GM06990 (cell line): Measurements from ENCODE around the gene DNAJC9.

Experiments used
- DNase-seq: peaks from one replicate; pipeline ENCODE4 v3.0.0-alpha.2; 2011; ENCODE audit not compliant: insufficient read length; ENCODE audit errors: extremely low read depth
- H3K27me3 ChIP-seq: replicated peaks from 2 replicates; pipeline ENCODE4 v1.6.0; 2011; ENCODE audit warnings: low read length; ENCODE audit not compliant: control insufficient read depth, insufficient read depth
- H3K36me3 ChIP-seq: 2 replicates; pipeline ENCODE4 v1.5.1; 2011; ENCODE audit warnings: low read length; ENCODE audit not compliant: control insufficient read depth, insufficient read depth
- H3K4me3 ChIP-seq: replicated peaks from 2 replicates; pipeline ENCODE4 v1.5.1; 2011; ENCODE audit warnings: low read depth, mild to moderate bottlenecking, control low read depth, low read length
- TF ChIP-seq, protein P1 (sequence below): IDR thresholded peaks from 2 replicates; pipeline ENCODE4 v1.5.1; 2011; ENCODE audit warnings: low read length, control low read depth, mild to moderate bottlenecking, inconsistent platforms; ENCODE audit not compliant: insufficient read depth, poor library complexity, severe bottlenecking

Gene DNAJC9

GRCh38 chr10:73233883-73234282, 13.2 kb downstream of the DNAJC9 start:
- Histone ChIP-seq H3K4me3 (no peak overlapping the region), H3K27me3 (no peaks in the 10 kb centered on the region), H3K36me3 (peaks cover 6% of the 10 kb centered on the region)
- TF ChIP-seq, protein P1, sequence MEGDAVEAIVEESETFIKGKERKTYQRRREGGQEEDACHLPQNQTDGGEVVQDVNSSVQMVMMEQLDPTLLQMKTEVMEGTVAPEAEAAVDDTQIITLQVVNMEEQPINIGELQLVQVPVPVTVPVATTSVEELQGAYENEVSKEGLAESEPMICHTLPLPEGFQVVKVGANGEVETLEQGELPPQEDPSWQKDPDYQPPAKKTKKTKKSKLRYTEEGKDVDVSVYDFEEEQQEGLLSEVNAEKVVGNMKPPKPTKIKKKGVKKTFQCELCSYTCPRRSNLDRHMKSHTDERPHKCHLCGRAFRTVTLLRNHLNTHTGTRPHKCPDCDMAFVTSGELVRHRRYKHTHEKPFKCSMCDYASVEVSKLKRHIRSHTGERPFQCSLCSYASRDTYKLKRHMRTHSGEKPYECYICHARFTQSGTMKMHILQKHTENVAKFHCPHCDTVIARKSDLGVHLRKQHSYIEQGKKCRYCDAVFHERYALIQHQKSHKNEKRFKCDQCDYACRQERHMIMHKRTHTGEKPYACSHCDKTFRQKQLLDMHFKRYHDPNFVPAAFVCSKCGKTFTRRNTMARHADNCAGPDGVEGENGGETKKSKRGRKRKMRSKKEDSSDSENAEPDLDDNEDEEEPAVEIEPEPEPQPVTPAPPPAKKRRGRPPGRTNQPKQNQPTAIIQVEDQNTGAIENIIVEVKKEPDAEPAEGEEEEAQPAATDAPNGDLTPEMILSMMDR: no peak
- no peak for DNase-seq

DNA sequence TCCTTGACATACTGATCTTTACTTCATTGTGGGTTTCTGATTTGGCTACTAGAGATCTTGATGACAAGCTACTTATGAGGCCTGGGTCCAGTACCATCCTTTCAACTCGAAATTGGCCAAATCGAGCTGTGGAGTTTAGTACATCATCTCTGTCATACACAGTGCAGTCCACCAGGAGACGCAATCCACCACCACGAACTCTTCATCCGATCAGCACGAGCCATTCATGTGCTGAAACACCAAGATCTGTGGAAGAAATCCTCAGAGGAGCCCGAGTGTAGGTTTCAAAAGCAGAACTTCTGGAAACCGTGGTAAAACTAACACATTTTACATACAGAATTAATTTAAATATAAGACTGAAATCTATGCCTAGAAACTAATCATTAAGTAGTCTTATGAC, 14.2 kb downstream of the DNAJC9 start:
- TF ChIP-seq, protein P1: no peak
- Histone ChIP-seq H3K4me3 (no peak overlapping the region), H3K36me3 (peaks cover 5% of the 10 kb centered on the region), H3K27me3 (no peaks in the 10 kb centered on the region)
- DNase-seq: no peak

GRCh38 chr10:73229567-73229966, 17.5 kb downstream of the DNAJC9 start:
- TF ChIP-seq, protein P1: no peak
- Histone ChIP-seq H3K36me3 (peaks cover 3% of the 10 kb centered on the region), H3K4me3 (no peak overlapping the region), H3K27me3 (no peaks in the 10 kb centered on the region)
- no peak for DNase-seq

GRCh38 chr10:73228247-73228646, 18.8 kb downstream of the DNAJC9 start:
- H3K4me3 ChIP-seq: no peak overlapping the region
- DNase-seq: no peak

DNA sequence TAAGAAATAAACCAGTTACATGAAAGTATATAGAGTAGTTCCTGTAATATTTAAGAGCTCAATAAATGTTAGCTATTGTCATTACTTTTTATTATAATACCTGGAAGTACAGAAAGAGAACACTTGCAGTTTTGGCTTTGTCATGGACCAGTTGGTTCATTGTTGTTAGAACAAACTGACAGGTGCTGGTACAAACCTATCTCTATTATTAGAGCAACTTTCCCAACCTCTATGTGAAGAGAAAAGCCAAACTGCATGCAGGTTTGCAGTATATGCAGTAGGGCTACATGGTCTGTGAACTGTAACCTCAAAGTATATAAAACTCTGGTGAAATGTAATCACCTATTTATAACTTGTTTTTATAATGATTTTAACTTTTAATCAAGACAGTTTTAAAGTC, 20.4 kb downstream of the DNAJC9 start:
- Histone ChIP-seq H3K27me3 (no peaks in the 10 kb centered on the region), H3K4me3 (no peak overlapping the region), H3K36me3 (no peaks in the 10 kb centered on the region)
- TF ChIP-seq, protein P1: no peak
- DNase-seq: no peak

More at GRCh38 chr10:73228247-73228646, 18.8 kb downstream of the DNAJC9 start:
- Histone ChIP-seq H3K36me3 (peaks cover 3% of the 10 kb centered on the region), H3K27me3 (no peaks in the 10 kb centered on the region)
- TF ChIP-seq, protein P1: no peak

DNA sequence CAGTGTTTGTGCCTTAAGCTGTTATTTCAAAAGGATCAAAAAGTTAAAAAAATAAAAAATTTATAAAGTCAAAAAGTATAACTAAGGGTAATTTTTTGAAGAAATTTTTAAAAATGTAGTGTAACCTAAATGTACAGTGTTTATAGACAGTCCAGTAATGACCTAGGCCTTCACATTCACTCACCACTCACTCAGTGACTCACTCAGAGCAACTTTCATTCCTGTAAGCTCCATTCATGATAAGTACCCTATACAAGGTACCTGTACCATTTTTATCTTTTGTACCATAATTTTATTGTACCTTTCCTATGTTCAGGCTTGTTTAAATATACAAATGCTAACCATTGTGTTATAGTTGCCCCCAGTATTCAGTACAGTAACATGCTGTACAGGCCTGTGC, 21.5 kb downstream of the DNAJC9 start:
- H3K27me3 ChIP-seq: no peaks in the 10 kb centered on the region
- TF ChIP-seq, protein P1: no peak
- H3K4me3 ChIP-seq: no peak overlapping the region

More for the DNA sequence above, 21.5 kb downstream of the DNAJC9 start:
- no peak for DNase-seq
- no peaks in the 10 kb centered on the region for H3K36me3 ChIP-seq
